Left renal pelvis (tissue), 4 donors: ENCODE data around the gene SEMA3G. TPM values are rescaled to one million over a fixed set of nuclear protein-coding genes. Genes with fewer than 3 reads are reported as not detected.

Experiments
- DNase-seq, 4 donors: peaks; one replicate each; pipeline ENCODE4 v3.0.0-alpha.2; 2013; ENCODE audit warnings: low read depth in 4 of 4, low spot score in 3 of 4
- polyA plus RNA-seq, 4 donors: library from polyadenylated mRNA; unstranded; fragments of 120-200 nt; gene quantifications; one replicate each; pipeline ENCODE4 v1.2.1, GENCODE V29; 2013; ENCODE audit not compliant: insufficient read length in 4 of 4

Gene SEMA3G
- polyA plus RNA-seq, result 10 to 100 TPM in 3 of 4 donors, 1 to 10 TPM in 1; 5.7 to 30.7 (median 26.9) TPM

- no peak for DNase-seq
These were observed at the start of gene SEMA3G for GRCh38 chr3:52444860-52445793. TSS of gene SEMA3G (minus strand) at chr3:52445103. CDS start at chr3:52445027, 76 bp downstream.

GRCh38 chr3:52494445-52494844 is 49.5 kb upstream of the SEMA3G start:
- no peak for DNase-seq

- no peak for DNase-seq
These were observed 48.5 kb upstream of the SEMA3G start for GRCh38 chr3:52493232-52494017.

GRCh38 chr3:52492059-52492458 is 47.2 kb upstream of the SEMA3G start:
- no peak for DNase-seq

GRCh38 chr3:52490939-52491526 is 46.1 kb upstream of the SEMA3G start:
- DNase-seq, result no peak

- DNase-seq, result no peak
These were observed 45.4 kb upstream of the SEMA3G start for GRCh38 chr3:52490035-52490938.

- no peak for DNase-seq
These were observed 44.5 kb upstream of the SEMA3G start for GRCh38 chr3:52489453-52489852.

GRCh38 chr3:52488746-52489145 is 43.8 kb upstream of the SEMA3G start:
- DNase-seq, result no peak

- no peak for DNase-seq
These were observed 43.1 kb upstream of the SEMA3G start for GRCh38 chr3:52487788-52488691.

- DNase-seq, result no peak
These were observed 42.3 kb upstream of the SEMA3G start for GRCh38 chr3:52487050-52487787.

GRCh38 chr3:52484680-52485461 is 40.0 kb upstream of the SEMA3G start:
- no peak for DNase-seq

GRCh38 chr3:52483577-52484381 is 38.9 kb upstream of the SEMA3G start:
- peak in 1 of 4 donors; percentile 12 for DNase-seq

GRCh38 chr3:52483081-52483480 is 38.2 kb upstream of the SEMA3G start:
- DNase-seq, result no peak

- DNase-seq, result no peak
These were observed 37.1 kb upstream of the SEMA3G start for GRCh38 chr3:52481819-52482521.

GRCh38 chr3:52480768-52481715 is 36.1 kb upstream of the SEMA3G start:
- no peak for DNase-seq
